ENCODE results near the gene GET4. TPM values are rescaled to one million over a fixed set of nuclear protein-coding genes. Genes with fewer than 3 reads are reported as not detected.
A peak's percentile ranks its signal among the peaks of the same experiment; 100 is the strongest.

GET4 gene
- total RNA-seq, 3 donors from 2014 or later (not counting 1 experiment from before 2014, with no cell fraction given), result 69.3 to 81.6 (median 73.2) TPM

- intact Hi-C loops (cut with micrococcal nuclease), result no loop called here
- Mint-ChIP-seq H3K4me3 (no peak overlapping the region), H3K4me1 (peaks cover 5 to 9% of the 10 kb centered on the region in 2 donors), H3K36me3 (no peaks in the 10 kb centered on the region), H3K27me3 (ENCODE audit: low read depth in 2 of 2) (no peaks in the 10 kb centered on the region), H3K9me3 (no peaks in the 10 kb centered on the region), H3K27ac (no peak overlapping the region)
- no peaks in the 10 kb centered on the region for H3K4me1 ChIP-seq (ENCODE audit: control insufficient read depth, insufficient read depth, low read length)
- H3K27ac ChIP-seq (ENCODE audit: low read length), result no peak overlapping the region
- H3K9me3 ChIP-seq (ENCODE audit: control insufficient read depth, insufficient read depth, low read length), result no peaks in the 10 kb centered on the region
- TF ChIP-seq, protein P1, sequence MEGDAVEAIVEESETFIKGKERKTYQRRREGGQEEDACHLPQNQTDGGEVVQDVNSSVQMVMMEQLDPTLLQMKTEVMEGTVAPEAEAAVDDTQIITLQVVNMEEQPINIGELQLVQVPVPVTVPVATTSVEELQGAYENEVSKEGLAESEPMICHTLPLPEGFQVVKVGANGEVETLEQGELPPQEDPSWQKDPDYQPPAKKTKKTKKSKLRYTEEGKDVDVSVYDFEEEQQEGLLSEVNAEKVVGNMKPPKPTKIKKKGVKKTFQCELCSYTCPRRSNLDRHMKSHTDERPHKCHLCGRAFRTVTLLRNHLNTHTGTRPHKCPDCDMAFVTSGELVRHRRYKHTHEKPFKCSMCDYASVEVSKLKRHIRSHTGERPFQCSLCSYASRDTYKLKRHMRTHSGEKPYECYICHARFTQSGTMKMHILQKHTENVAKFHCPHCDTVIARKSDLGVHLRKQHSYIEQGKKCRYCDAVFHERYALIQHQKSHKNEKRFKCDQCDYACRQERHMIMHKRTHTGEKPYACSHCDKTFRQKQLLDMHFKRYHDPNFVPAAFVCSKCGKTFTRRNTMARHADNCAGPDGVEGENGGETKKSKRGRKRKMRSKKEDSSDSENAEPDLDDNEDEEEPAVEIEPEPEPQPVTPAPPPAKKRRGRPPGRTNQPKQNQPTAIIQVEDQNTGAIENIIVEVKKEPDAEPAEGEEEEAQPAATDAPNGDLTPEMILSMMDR (IDR thresholded peaks at IDR 0.05), result no peak
- H3K4me3 ChIP-seq (ENCODE audit: low read length), result no peak overlapping the region
- ATAC-seq (no peak), DNase-seq (no peak)
- 93% methylated on average over 23 of the region's 24 CpGs for WGBS (ENCODE audit: insufficient coverage)
- peaks cover 34% of the 10 kb centered on the region for H3K36me3 ChIP-seq (ENCODE audit: control insufficient read depth, insufficient read depth, low read length)
- H3K27me3 ChIP-seq (ENCODE audit: control insufficient read depth, insufficient read depth, low read length), result no peaks in the 10 kb centered on the region
These were observed 36.3 kb upstream of the GET4 start for GRCh38 chr7:840001-840600.

DNA sequence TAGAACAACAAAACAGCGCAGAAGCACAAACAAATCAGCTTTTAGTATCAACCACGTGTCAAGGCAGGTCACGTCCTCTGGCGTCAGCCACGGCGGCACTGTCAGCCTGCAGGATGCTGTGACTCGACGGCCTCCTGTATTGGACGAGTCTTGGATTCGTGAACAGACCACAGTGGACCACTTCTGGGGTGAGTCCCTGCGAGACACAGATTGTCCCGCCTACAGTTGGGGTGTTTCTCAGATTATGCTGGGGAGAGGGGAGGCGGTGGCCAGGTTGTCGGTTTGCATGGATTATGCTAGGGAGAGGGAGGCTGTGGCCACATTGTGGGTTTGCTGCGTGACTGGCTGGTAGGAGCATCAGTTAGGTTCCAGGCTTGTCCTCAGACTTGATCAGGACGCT is 34.4 kb upstream of the GET4 start:
- Mint-ChIP-seq H3K4me1 (no peaks in the 10 kb centered on the region), H3K27ac (peak overlapping the region in 1 of 2 donors; percentile 35), H3K9me3 (no peaks in the 10 kb centered on the region), H3K36me3 (no peaks in the 10 kb centered on the region), H3K4me3 (no peak overlapping the region), H3K27me3 (ENCODE audit: low read depth in 2 of 2) (no peaks in the 10 kb centered on the region)
- H3K4me3 ChIP-seq (ENCODE audit: low read length), result no peak overlapping the region
- no peak overlapping the region for H3K27ac ChIP-seq (ENCODE audit: low read length)
- TF ChIP-seq, protein P1 (IDR thresholded peaks at IDR 0.05), result no peak
- ATAC-seq, result no peak
- 93% methylated on average over 16 of the region's 16 CpGs for WGBS (ENCODE audit: insufficient coverage)
- H3K9me3 ChIP-seq (ENCODE audit: control insufficient read depth, insufficient read depth, low read length), result no peaks in the 10 kb centered on the region
- no peak for DNase-seq
- H3K27me3 ChIP-seq (ENCODE audit: control insufficient read depth, insufficient read depth, low read length), result no peaks in the 10 kb centered on the region
- no peaks in the 10 kb centered on the region for H3K4me1 ChIP-seq (ENCODE audit: control insufficient read depth, insufficient read depth, low read length)
- H3K36me3 ChIP-seq (ENCODE audit: control insufficient read depth, insufficient read depth, low read length), result peaks cover 34% of the 10 kb centered on the region
- intact Hi-C loops (cut with micrococcal nuclease), result no loop called here

- Mint-ChIP-seq H3K9me3 (no peaks in the 10 kb centered on the region), H3K4me3 (no peak overlapping the region), H3K27ac (peak overlapping the region in 1 of 2 donors; percentile 35), H3K4me1 (no peaks in the 10 kb centered on the region), H3K27me3 (ENCODE audit: low read depth in 2 of 2) (no peaks in the 10 kb centered on the region), H3K36me3 (no peaks in the 10 kb centered on the region)
- Histone ChIP-seq H3K4me3 (ENCODE audit: low read length) (no peak overlapping the region), H3K4me1 (ENCODE audit: control insufficient read depth, insufficient read depth, low read length) (no peaks in the 10 kb centered on the region), H3K27ac (ENCODE audit: low read length) (no peak overlapping the region), H3K9me3 (ENCODE audit: control insufficient read depth, insufficient read depth, low read length) (no peaks in the 10 kb centered on the region), H3K36me3 (ENCODE audit: control insufficient read depth, insufficient read depth, low read length) (peaks cover 32% of the 10 kb centered on the region), H3K27me3 (ENCODE audit: control insufficient read depth, insufficient read depth, low read length) (no peaks in the 10 kb centered on the region)
- ATAC-seq (no peak), DNase-seq (no peak)
- intact Hi-C loops (cut with micrococcal nuclease), result no loop called here
- TF ChIP-seq, protein P1 (IDR thresholded peaks at IDR 0.05), result no peak
- WGBS (ENCODE audit: insufficient coverage), result 95% methylated on average over 8 of the region's 8 CpGs
These were observed 33.8 kb upstream of the GET4 start for GRCh38 chr7:842431-843031.

DNA sequence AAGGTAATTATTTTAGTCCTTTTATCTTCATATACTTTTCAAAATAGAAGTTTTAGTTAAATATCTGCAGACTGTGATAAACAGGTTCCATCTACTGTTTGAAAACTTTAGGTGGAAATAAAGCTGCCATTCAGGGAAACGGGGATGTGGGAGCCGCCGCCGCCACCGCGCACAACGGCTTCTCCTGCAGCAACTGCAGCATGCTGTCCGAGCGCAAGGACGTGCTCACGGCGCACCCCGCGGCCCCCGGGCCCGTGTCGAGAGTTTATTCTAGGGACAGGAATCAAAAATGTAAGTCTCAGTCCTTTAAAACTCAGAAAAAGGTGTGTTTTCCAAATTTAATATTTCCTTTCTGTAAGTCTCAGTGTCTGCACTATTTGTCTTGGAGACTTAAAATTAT is 33.1 kb upstream of the GET4 start:
- no peak overlapping the region for H3K27ac ChIP-seq (ENCODE audit: low read length)
- no peaks in the 10 kb centered on the region for H3K9me3 Mint-ChIP-seq
- DNase-seq (no peak), ATAC-seq (no peak)
- H3K27ac Mint-ChIP-seq, result no peak overlapping the region
- intact Hi-C loops (cut with micrococcal nuclease), result no loop called here
- WGBS (ENCODE audit: insufficient coverage), result 97% methylated on average over 17 of the region's 17 CpGs
- H3K9me3 ChIP-seq (ENCODE audit: control insufficient read depth, insufficient read depth, low read length), result no peaks in the 10 kb centered on the region
- H3K4me1 ChIP-seq (ENCODE audit: control insufficient read depth, insufficient read depth, low read length), result no peaks in the 10 kb centered on the region
- no peaks in the 10 kb centered on the region for H3K4me1 Mint-ChIP-seq
- no peaks in the 10 kb centered on the region for H3K27me3 ChIP-seq (ENCODE audit: control insufficient read depth, insufficient read depth, low read length)
- H3K4me3 ChIP-seq (ENCODE audit: low read length), result no peak overlapping the region
- H3K4me3 Mint-ChIP-seq, result no peak overlapping the region
- no peaks in the 10 kb centered on the region for H3K36me3 Mint-ChIP-seq
- peaks cover 32% of the 10 kb centered on the region for H3K36me3 ChIP-seq (ENCODE audit: control insufficient read depth, insufficient read depth, low read length)
- TF ChIP-seq, protein P1 (IDR thresholded peaks at IDR 0.05), result no peak
- no peaks in the 10 kb centered on the region for H3K27me3 Mint-ChIP-seq (ENCODE audit: low read depth in 2 of 2)

Measured in natural killer cell (primary cell).